ENCODE results near the gene GHDC.

GHDC gene

DNA sequence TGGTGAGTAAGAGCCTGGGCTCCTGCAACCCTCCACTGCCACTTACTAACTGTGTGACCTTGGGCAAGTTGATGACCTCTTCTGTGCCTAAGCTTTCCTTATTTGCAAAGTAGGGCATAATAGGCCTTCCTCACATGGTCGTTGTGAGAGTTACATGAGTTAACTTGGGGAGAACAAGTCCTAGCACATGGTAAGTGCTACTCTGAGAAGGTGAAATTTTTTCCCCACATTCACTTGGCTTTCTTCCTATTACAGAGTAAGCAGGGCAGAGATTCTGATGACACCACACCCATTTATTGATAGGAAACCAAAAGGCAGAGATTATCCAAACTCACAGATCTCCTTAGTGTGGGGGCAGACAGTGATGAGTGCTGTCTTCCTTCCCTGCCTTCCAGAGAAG lies 15.0 kb downstream of the GHDC start:
- Histone ChIP-seq H3K27ac (no peak overlapping the region), H3K9me3 (no peaks in the 10 kb centered on the region), H3K4me3 (ENCODE audit: low read depth in 1 of 2, low read length in 1 of 2) (no peak overlapping the region), H3K27me3 (peaks cover 63% of the 10 kb centered on the region), H3K4me1 (ENCODE audit: control insufficient read depth in 1 of 2, insufficient read depth in 1 of 2, low read depth in 1 of 2, low read length in 1 of 2) (peaks cover 28 to 49% of the 10 kb centered on the region in 2 experiments), H3K36me3 (no peaks in the 10 kb centered on the region)
- TF ChIP-seq, protein P1, sequence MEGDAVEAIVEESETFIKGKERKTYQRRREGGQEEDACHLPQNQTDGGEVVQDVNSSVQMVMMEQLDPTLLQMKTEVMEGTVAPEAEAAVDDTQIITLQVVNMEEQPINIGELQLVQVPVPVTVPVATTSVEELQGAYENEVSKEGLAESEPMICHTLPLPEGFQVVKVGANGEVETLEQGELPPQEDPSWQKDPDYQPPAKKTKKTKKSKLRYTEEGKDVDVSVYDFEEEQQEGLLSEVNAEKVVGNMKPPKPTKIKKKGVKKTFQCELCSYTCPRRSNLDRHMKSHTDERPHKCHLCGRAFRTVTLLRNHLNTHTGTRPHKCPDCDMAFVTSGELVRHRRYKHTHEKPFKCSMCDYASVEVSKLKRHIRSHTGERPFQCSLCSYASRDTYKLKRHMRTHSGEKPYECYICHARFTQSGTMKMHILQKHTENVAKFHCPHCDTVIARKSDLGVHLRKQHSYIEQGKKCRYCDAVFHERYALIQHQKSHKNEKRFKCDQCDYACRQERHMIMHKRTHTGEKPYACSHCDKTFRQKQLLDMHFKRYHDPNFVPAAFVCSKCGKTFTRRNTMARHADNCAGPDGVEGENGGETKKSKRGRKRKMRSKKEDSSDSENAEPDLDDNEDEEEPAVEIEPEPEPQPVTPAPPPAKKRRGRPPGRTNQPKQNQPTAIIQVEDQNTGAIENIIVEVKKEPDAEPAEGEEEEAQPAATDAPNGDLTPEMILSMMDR (IDR thresholded peaks at IDR 0.05) = no peak

DNA sequence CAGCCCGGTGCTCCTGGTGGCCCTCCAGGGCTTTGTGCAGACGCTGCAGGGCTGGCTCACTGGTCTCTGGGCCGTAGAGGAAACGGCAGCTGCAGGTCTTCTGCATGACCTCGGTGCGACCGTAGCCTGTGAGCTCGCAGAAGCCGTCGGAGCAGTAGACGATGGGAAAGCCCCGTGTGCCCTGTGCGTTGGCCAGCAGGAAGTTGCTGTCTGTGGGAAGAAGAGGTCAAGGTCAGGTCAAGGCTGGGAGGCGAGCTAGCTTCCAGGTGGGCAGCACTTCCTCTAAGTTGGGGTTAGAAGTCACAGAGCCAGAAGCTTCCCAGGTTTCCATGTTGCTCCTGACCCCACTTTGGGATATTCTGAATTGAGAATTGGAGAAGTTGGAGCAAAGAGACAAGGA lies 15.5 kb downstream of the GHDC start:
- Histone ChIP-seq H3K27ac (no peak overlapping the region), H3K4me3 (ENCODE audit: low read depth in 1 of 2, low read length in 1 of 2) (no peak overlapping the region), H3K9me3 (no peaks in the 10 kb centered on the region), H3K27me3 (peaks cover 64% of the 10 kb centered on the region), H3K4me1 (ENCODE audit: control insufficient read depth in 1 of 2, insufficient read depth in 1 of 2, low read depth in 1 of 2, low read length in 1 of 2) (peaks cover 25 to 45% of the 10 kb centered on the region in 2 experiments), H3K36me3 (no peaks in the 10 kb centered on the region)
- TF ChIP-seq, protein P1 (IDR thresholded peaks at IDR 0.05) = no peak

DNA sequence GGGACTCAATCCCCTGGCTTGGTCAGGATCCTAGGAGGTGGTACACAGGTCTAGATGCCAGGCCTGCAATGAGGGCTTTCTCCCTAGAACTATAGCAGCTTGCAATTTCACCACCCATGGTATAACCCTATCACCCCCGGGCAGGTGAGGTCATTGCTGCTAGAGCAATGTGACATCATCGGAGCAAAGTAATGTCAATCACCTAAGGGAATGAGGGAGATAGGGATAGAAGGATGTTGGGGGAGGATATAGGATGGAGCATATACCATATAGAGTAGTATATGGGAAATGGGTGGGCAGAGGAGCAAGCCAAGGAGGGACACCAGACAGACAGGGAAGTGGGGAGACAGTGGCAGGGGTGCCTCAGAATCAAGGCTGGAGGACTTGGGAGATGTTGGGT lies 16.6 kb downstream of the GHDC start:
- Histone ChIP-seq H3K36me3 (no peaks in the 10 kb centered on the region), H3K27ac (no peak overlapping the region), H3K4me3 (ENCODE audit: low read depth in 1 of 2, low read length in 1 of 2) (no peak overlapping the region), H3K4me1 (ENCODE audit: control insufficient read depth in 1 of 2, insufficient read depth in 1 of 2, low read depth in 1 of 2, low read length in 1 of 2) (peaks cover 14 to 34% of the 10 kb centered on the region in 2 experiments), H3K9me3 (no peaks in the 10 kb centered on the region), H3K27me3 (peaks cover 62% of the 10 kb centered on the region)
- TF ChIP-seq, protein P1 (IDR thresholded peaks at IDR 0.05) = no peak

DNA sequence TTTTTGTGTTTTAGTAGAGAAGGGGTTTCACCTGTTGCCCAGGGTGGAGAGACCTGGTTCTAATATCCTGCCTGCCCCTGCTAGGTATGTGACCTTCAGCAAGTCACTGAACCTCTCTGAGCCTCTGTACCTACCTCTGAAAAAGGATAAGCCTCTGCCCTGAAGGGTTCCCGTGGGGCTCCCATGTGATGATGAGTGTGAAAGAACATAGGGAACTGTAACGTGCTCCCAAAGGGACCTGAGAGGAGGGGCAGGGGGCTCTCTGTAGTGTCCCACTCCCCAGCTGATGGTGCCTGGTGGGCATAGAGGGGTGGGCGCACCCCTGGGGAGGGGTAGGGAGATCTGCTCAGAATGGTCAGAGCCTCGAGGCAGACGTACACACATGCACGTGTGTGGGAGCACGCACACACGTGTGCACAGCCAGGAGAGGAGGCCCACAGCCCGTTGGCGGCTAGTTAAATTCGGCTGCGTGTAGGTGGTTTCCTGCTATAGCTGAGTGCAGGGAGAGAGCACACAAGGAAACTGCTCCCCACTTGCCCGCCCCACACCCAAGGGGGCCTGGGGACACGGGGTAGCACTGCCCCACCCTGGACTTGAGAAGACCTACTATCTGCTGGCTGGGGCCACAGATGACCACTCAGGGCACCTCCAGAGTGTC lies 20.0 kb downstream of the GHDC start:
- Histone ChIP-seq H3K27me3 (peaks cover 28% of the 10 kb centered on the region), H3K27ac (no peak overlapping the region), H3K4me1 (ENCODE audit: control insufficient read depth in 1 of 2, insufficient read depth in 1 of 2, low read depth in 1 of 2, low read length in 1 of 2) (peaks cover 0 to 10% of the 10 kb centered on the region in 2 experiments), H3K4me3 (ENCODE audit: low read depth in 1 of 2, low read length in 1 of 2) (no peak overlapping the region), H3K36me3 (no peaks in the 10 kb centered on the region), H3K9me3 (no peaks in the 10 kb centered on the region)
- TF ChIP-seq, protein P1 (IDR thresholded peaks at IDR 0.05) = no peak

DNA sequence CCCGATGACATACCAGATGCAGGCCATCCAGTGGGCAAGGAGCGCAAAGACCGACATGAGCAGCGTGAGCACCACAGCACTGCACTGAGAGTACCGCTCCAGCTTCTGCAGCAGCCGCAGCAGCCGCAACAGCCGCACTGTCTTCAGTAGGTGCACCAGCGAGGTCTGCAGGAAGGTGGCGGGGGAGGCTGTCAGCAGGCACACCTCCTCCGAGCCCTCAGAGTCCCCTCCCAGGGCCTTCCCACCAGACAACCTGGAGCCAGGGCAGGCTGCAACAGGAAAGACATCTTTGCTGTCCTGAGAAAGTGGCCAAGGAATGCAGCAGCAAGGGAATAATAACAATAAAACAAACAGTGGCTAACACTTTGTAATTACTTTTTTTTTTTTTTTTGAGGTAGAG lies 22.5 kb downstream of the GHDC start:
- TF ChIP-seq, protein P1 (IDR thresholded peaks at IDR 0.05) = no peak
- Histone ChIP-seq H3K27ac (no peak overlapping the region), H3K27me3 (peaks cover 8% of the 10 kb centered on the region), H3K4me1 (ENCODE audit: control insufficient read depth in 1 of 2, insufficient read depth in 1 of 2, low read depth in 1 of 2, low read length in 1 of 2) (no peaks in the 10 kb centered on the region), H3K4me3 (ENCODE audit: low read depth in 1 of 2, low read length in 1 of 2) (no peak overlapping the region), H3K9me3 (no peaks in the 10 kb centered on the region), H3K36me3 (no peaks in the 10 kb centered on the region)
